Measurements from ENCODE around the gene ATP10A.

ATP10A gene

DNA sequence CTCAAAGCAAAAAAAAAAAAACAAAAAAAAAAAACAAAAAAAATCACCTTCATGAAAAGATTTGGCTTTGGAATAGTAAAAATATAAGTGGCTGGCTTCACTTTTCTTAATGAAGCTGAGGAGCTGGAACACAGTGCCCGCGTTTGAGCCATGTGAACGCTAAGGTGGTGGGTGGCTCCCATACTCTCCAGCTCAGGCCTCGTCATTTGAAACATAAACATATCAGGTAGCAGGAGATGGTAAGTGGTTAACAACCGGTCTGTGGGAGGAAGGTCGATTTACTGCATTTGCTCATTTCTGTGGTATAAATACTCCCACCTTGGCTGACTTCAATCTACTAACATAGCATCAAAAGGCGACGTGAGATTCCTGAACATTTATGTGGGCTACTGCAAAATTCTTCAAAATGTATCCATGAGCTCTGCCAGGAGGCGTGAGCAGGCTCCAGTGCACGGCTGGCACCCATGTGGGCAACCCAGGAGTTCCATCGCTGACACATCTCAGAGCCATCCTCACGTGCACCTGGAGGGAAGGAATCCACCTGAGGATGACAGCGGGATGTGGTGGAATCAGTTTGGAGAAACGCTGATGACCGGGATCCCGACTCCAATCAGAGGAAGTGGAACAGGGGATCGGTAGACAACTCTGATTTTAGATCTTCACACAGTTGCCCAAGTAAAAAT, 157.6 kb downstream of the ATP10A start:
- no peak overlapping the region for H3K4me3 ChIP-seq (ENCODE audit: low read depth, low read length)
- TF ChIP-seq, protein P1, sequence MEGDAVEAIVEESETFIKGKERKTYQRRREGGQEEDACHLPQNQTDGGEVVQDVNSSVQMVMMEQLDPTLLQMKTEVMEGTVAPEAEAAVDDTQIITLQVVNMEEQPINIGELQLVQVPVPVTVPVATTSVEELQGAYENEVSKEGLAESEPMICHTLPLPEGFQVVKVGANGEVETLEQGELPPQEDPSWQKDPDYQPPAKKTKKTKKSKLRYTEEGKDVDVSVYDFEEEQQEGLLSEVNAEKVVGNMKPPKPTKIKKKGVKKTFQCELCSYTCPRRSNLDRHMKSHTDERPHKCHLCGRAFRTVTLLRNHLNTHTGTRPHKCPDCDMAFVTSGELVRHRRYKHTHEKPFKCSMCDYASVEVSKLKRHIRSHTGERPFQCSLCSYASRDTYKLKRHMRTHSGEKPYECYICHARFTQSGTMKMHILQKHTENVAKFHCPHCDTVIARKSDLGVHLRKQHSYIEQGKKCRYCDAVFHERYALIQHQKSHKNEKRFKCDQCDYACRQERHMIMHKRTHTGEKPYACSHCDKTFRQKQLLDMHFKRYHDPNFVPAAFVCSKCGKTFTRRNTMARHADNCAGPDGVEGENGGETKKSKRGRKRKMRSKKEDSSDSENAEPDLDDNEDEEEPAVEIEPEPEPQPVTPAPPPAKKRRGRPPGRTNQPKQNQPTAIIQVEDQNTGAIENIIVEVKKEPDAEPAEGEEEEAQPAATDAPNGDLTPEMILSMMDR (IDR thresholded peaks at IDR 0.05; ENCODE audit: insufficient read depth, low read depth, low read length, missing control alignments), result no peak
- DNase-seq (ENCODE audit: low read depth), result no peak

DNA sequence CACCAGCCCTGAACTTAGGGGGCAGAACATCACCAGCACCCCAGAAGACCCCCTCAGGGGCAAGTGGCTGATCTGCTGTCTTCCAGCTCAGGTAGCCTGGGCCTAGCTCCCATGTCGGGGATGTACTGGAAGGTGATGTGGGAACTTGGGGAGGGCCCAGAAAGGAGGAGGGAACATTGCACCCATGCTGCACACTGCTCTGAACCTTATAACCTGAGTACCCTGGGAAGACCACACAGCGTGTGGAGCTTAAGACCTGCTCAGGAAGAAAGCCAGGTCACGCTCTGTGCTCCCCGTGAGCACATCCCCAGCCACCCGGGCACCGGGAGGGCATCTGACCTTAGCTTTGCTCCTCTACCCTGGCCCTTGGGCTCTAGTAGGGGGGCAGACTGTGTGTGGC, 159.4 kb downstream of the ATP10A start:
- no peak overlapping the region for H3K4me3 ChIP-seq (ENCODE audit: low read depth, low read length)
- TF ChIP-seq, protein P1 (IDR thresholded peaks at IDR 0.05; ENCODE audit: insufficient read depth, low read depth, low read length, missing control alignments), result no peak
- DNase-seq (ENCODE audit: low read depth), result no peak

DNA sequence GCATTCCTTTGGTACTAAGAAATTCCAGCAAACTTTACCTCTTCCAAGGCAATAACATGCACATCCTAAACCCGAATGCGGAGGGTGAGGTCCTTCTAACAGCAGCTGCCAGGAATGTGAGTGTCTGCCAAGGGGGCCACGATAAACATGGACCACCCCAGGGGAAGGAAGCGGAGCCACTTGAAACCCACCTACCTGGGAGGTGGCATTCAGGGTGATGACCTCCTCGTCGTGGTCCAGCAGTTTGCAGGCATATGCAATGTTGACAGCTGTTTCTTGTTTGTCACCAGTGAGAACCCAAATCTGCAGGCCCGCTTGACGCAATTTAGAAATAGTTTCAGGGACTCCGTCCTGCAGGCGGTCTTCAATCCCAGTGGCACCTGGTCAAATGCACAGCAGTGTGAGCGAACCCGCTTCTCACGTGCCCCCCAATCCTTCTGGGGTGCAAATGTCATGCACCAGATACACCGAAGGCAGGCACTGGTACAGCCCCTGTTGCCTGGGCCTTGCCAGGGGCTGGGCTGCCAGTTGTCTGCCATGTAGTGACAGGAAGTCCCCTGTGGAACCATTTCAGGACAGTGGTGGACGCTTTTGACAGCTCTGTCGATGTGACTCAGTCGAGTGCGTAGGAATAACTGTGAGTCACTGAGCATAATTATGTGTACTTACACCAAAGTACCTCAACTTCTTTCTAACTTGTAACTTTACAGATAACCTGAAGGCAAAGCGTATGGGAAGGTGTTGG, 161.2 kb downstream of the ATP10A start:
- DNase-seq (ENCODE audit: low read depth), result no peak
- no peak overlapping the region for H3K4me3 ChIP-seq (ENCODE audit: low read depth, low read length)
- TF ChIP-seq, protein P1 (IDR thresholded peaks at IDR 0.05; ENCODE audit: insufficient read depth, low read depth, low read length, missing control alignments), result no peak

DNA sequence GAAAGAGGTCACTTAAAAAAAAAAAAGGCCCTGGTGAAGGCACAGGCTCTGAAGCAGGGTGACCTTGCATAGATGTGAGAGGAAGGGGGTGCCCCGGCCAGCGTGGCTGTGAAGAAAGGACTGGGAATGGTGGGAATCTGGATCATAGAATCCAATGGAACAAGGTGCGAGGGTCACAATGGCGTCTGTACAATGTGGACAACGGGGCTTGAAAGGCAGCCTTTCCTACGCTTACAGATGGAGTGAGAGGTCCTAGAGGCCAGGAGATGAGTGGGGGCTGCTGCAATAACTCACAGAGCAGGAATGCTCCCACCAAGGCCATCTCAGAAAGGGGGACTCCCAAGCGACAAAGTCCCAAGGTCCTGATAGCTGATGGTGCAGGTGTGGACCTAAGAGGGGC, 162.2 kb downstream of the ATP10A start:
- DNase-seq (ENCODE audit: low read depth), result no peak
- no peak overlapping the region for H3K4me3 ChIP-seq (ENCODE audit: low read depth, low read length)
- TF ChIP-seq, protein P1 (IDR thresholded peaks at IDR 0.05; ENCODE audit: insufficient read depth, low read depth, low read length, missing control alignments), result no peak

- no peak overlapping the region for H3K4me3 ChIP-seq (ENCODE audit: low read depth, low read length)
- no peak for DNase-seq (ENCODE audit: low read depth)
- TF ChIP-seq, protein P1 (IDR thresholded peaks at IDR 0.05; ENCODE audit: insufficient read depth, low read depth, low read length, missing control alignments), result no peak
These were observed 165.5 kb downstream of the ATP10A start for GRCh38 chr15:25697586-25697985.

- no peak overlapping the region for H3K4me3 ChIP-seq (ENCODE audit: low read depth, low read length)
- TF ChIP-seq, protein P1 (IDR thresholded peaks at IDR 0.05; ENCODE audit: insufficient read depth, low read depth, low read length, missing control alignments), result no peak
- DNase-seq (ENCODE audit: low read depth), result no peak
These were observed 167.0 kb downstream of the ATP10A start for GRCh38 chr15:25695875-25696760.
